Left ventricle myocardium superior (tissue), 1 donor: ENCODE results near the gene S1PR1. TPM values are rescaled to one million over a fixed set of nuclear protein-coding genes. Genes with fewer than 3 reads are reported as not detected.

Experiments
- ATAC-seq: fragments of 200-7000 bp; cut with Tn5 transposase; one replicate; pipeline ENCODE4 v1.9.1; 2020; ENCODE audit warnings: mild to moderate bottlenecking, moderate library complexity
- DNase-seq: peaks from one replicate; pipeline ENCODE4 v3.0.0-alpha.2; 2020
- intact Hi-C: fragments of 100-400 bp; cut with micrococcal nuclease; formaldehyde crosslinking; loops from one replicate; pipeline ENCODE4 v1.11.0; 2022
- total RNA-seq: library from RNA; stranded (reverse); fragmentation: NEBNext Ultra II Directional; extraction: Animal tissue kit (Norgen Biotek cat#: 25700); gene quantifications from one replicate; pipeline ENCODE4 v1.2.1, GENCODE V29; 2021
- donor health status: DM: no; HTN: yes; CAD: no; lungs with severe emphysema.

S1PR1 gene
- total RNA-seq, 1 donor from 2014 or later: 58.1 TPM

- DNase-seq (no peak), ATAC-seq (no peak)
- intact Hi-C loops: loop anchor here (10.0 kb wide), 1 partner anchor 108 kb away; no protein-coding TSS in a partner anchor
Observed at GRCh38 chr1:101242324-101243050, 5.7 kb downstream of the S1PR1 start.

- no peak for ATAC-seq
- intact Hi-C loops: loop anchor here (10.0 kb wide), 1 partner anchor 109 kb away; no protein-coding TSS in a partner anchor
- DNase-seq: no peak
Observed at GRCh38 chr1:101243751-101244150, 6.9 kb downstream of the S1PR1 start.

GRCh38 chr1:101244842-101245241 lies 8.0 kb downstream of the S1PR1 start:
- no peak for DNase-seq
- peak; percentile 27 for ATAC-seq
- intact Hi-C loops: loop anchor here (10.0 kb wide), 1 partner anchor 110 kb away; no protein-coding TSS in a partner anchor

DNA sequence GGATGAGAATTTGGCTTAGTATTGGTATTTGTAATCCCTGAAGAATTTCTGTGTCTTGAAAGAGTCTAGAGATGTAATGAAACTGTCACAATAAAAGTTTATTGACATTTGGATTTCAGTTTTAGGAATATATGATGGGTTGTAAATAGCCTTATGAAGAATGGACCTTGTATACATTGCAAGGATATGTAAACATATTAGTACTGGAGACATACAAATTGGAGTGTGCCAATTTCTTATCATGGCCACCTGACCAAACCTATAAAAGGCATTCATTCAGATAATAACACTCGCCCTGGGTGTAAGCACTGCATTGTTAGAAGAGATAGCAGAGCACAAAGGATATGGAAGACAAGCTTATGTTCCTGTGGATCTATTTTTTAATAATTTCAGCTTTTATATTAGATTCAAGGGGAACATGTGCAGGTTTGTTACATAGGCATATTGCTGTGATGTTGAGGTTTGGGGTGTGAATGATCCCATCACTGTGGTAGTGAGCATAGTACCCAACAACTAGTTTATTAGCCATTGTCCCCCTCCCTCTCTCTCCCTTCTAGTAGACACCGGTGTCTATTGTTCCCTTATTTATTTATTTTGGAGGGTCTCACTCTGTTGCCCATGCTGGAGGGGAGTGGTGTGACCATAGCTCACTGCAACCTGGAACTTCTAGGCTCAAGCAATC lies 8.6 kb downstream of the S1PR1 start:
- ATAC-seq (no peak), DNase-seq (no peak)
- intact Hi-C loops: loop anchor here (10.0 kb wide), 1 partner anchor 111 kb away; no protein-coding TSS in a partner anchor

DNA sequence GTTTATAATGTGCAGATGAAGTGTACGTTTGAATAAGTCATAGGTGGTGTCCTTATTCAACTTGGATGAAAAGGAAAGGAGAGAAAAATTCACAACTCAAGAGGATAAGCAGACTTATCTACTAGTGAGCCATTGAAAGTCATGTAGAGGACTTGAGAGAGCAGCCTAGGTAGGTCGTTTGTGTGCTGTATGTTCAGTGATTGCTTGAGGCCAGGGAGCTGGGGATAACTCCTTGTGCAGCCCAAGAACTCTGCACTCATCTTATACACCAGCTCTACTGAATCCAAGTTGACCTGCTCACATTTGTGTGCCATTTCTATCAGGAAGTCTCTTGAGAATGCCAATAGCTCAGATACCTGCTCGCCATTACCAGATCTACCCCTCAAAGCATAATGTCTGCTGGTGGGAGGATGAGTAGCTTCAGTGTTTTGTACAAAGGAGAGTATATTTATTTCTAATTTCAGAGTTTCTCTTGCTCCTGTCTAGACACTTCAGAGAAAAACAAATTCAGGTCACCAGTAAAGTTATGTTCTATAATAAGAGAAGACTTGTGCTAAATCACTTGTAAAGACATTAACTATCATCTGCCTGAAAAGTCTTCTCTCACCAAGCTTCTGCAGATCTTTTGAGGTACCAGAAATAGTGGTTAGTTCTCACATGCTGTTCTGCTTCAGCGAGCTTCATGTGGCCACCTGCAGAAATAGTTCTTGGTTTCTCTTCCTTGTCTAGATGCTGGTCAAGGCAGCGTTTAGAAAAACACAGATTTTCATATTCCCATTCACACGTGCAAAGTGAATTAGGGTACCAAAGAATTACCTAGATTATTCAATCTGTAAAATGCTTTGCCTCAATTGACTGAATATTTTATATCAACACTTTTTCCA lies 10.8 kb downstream of the S1PR1 start:
- no peak for DNase-seq
- no peak for ATAC-seq
- intact Hi-C loops: loop anchor here (10.0 kb wide), 1 partner anchor 113 kb away; no protein-coding TSS in a partner anchor

DNA sequence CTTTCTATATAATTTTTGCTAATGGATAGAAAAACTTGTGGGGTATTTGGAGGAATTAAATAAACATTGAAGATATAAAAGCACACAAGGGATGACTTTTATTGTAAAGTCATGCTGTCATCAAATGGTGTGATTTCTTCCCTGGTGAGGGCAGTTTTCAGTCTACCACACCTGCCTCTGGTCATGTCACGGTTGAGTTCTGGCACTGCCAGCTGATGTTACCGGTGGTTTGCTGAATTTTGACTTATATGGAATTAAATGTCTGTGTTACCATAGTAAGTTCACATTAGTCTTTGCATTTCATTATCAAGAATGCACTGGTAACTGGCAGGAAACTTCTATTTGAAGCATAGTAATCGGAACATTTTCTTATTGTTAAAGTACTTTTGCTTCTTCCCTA lies 13.4 kb downstream of the S1PR1 start:
- no peak for DNase-seq
- ATAC-seq: no peak
- intact Hi-C loops: no loop called here

- ATAC-seq (no peak), DNase-seq (no peak)
- intact Hi-C loops: no loop called here
Observed at GRCh38 chr1:101250656-101251272, 13.9 kb downstream of the S1PR1 start.

- intact Hi-C loops: no loop called here
- DNase-seq: no peak
- no peak for ATAC-seq
Observed at GRCh38 chr1:101251504-101251903, 14.7 kb downstream of the S1PR1 start.

DNA sequence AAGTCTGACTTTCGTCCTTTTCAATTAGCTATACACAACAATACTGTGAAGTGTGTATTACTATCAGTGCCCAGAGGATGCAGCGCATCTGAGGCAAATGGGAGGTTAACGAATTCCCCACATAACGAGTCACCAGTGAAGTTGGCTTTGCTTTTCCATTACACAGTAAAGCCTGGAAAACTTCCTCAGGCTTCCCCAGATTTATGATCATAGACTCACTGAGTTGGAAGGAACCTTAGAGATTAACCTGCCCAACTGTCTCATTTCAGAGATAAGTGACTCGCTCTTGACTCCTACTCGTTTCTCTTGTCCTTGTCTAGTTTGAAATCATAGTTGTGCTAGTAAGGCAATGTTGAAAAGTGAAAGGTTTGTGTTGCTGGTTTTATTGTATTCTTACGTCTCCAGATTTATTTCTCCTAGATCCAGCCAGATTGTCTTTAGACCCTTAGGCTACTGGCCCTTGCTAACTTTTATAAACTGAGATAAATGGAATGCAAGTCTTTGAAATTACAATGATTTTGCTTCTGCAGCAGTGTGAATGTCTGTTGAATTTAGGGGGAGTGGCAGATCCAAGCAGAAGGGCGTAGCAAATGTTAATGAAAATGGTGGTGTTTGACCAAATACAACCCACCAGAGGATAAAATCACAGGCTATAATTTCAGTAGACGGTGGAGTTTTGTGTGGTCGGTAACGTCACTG lies 17.3 kb downstream of the S1PR1 start:
- ATAC-seq: no peak

GRCh38 chr1:101257500-101258325 lies 20.9 kb downstream of the S1PR1 start:
- ATAC-seq: peak; percentile 57
- DNase-seq: no peak
- intact Hi-C loops: no loop called here

More for the DNA sequence above, 17.3 kb downstream of the S1PR1 start:
- no peak for DNase-seq
- intact Hi-C loops: no loop called here

GRCh38 chr1:101259744-101260148 lies 22.9 kb downstream of the S1PR1 start:
- no peak for DNase-seq
- intact Hi-C loops: no loop called here
- peak; percentile 42 for ATAC-seq

- DNase-seq: no peak
- ATAC-seq: no peak
- intact Hi-C loops: no loop called here
Observed at GRCh38 chr1:101260556-101261350, 23.9 kb downstream of the S1PR1 start.

DNA sequence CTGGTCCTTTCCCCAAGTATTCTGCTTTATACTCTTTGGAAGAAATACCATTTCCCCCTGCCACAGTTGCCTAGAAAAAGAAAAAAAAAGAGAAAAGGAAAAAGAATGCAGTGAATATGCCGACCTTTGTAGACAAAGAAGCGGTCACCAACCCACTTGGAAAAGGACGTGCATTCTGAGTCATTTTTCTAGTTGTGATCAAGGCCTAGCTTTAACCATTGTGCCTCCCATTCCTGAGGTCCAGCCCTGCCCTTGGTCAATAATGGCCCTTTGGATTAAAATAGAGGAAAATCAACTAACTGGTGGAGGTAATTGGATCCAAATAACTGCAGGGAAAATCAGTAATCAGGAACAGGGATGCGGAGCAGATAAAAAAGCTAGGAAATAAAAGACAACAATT lies 24.8 kb downstream of the S1PR1 start:
- DNase-seq (no peak), ATAC-seq (no peak)
- intact Hi-C loops: no loop called here

DNA sequence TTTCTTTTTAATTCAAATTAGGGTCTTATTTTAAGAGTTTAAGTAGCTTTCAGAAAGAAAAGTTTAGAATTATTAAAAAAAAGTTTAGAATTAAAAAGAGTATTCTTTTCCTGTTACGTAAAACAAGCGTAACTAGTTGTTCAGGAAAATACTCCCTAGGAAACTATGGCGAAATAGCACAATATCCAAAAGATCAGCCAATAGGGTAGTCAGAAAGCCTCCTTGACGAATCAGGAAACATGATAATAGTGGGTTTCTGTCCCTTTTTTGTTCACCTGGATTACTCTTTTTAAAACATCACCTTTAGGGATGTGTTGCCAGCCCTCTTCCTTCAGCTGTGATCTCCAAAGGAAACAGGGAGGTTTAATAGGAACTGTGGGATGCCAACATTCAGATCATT lies 25.2 kb downstream of the S1PR1 start:
- DNase-seq (no peak), ATAC-seq (no peak)
- intact Hi-C loops: no loop called here

DNA sequence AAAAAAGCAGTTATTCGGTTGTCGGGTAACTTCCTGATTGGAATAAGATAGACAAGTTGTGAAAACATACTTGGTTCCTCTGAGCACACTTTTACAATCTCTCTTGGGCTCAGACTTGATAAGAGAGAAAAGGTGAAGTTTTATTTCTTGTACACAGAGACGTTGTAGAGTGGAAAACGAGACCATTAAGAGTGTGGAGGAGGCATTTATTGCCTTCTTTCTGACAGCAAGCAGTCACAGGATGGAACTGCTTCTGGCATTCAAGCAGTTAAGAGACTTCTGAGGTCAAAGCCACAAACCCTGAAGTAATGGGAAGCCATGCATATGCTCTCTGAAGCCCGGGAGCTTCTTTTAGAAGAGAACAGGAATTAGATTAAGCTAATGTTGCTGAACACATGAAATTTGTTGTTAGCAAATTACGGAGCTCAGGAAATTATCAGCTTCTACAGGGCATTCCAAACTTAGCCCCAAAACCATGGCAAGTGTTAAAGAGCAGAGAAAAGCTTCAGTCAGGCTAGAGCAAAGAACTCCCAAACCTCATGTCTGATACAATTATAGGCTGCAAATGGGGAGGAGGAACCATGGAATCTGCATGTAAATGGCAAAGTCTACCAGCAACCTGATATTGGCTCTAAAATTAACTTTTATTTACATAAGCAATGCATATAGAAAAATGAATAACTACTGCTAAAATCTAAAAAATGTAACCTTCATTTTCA lies 26.0 kb downstream of the S1PR1 start:
- intact Hi-C loops: no loop called here
- ATAC-seq: no peak
- DNase-seq: no peak

GRCh38 chr1:101264697-101265096 lies 27.9 kb downstream of the S1PR1 start:
- intact Hi-C loops: no loop called here
- ATAC-seq (peak; percentile 78), DNase-seq (no peak)
